Right lobe of liver (tissue), 6 donors: ENCODE results near the gene GNPDA2. TPM values are rescaled to one million over a fixed set of nuclear protein-coding genes. Genes with fewer than 3 reads are reported as not detected.
A peak's percentile ranks its signal among the peaks of the same experiment; 100 is the strongest.

ENCODE experiments used
- ATAC-seq, 4 donors: fragments of 200-7000 bp; cut with Tn5 transposase; one replicate each; pipeline ENCODE4 v1.9.1; 2020; ENCODE audit warnings: mild to moderate bottlenecking in 4 of 4, moderate library complexity in 4 of 4
- DNase-seq, 3 donors: peaks; one replicate each; pipeline ENCODE4 v3.0.0-alpha.2; 2020
- H3K27ac ChIP-seq, 3 donors: fragments of 200-600 bp; one replicate each; pipeline ENCODE4 v1.8.0; 2022
- H3K27me3 ChIP-seq, 2 donors: fragments of 200-600 bp; one replicate each; pipeline ENCODE4 v1.8.0; 2022
- H3K36me3 ChIP-seq, 4 donors: fragments of 200-600 bp; sonication (generic) in 1 of 4; one replicate each; pipeline versions ENCODE4 v1.5.1 to v1.8.0; 2017 to 2022; ENCODE audit warnings: control low read depth in 1 of 4
- H3K4me1 ChIP-seq, 4 donors: fragments of 200-600 bp; sonication (generic) in 1 of 4; one replicate each; pipeline versions ENCODE4 v1.5.1 to v1.8.0; 2017 to 2022; ENCODE audit warnings: control low read depth in 1 of 4
- H3K4me3 ChIP-seq, 3 donors: fragments of 200-600 bp; one replicate each; pipeline ENCODE4 v1.8.0; 2022
- H3K9me3 ChIP-seq, 4 donors: fragments of 200-600 bp; sonication (generic) in 1 of 4; one replicate each; pipeline versions ENCODE4 v1.5.1 to v1.8.0; 2017 to 2022; ENCODE audit warnings: control low read depth in 1 of 4
- POLR2A ChIP-seq: fragments of 450-650 bp; IDR thresholded peaks from one replicate; pipeline ENCODE4 v1.6.1; 2017; ENCODE audit warnings: antibody characterized with exemption, mild to moderate bottlenecking
- WGBS: methylation state at CpG from one replicate; pipeline ENCODE4 v1.1.6; 2018; ENCODE audit warnings: low coverage, low lambda C conversion rate; ENCODE audit not compliant: insufficient coverage; ENCODE audit errors: missing lambda C conversion rate; 5-methylcytosine and 5-hydroxymethylcytosine counted together
- intact Hi-C, 2 donors: fragments of 100-400 bp; cut with DNase I; formaldehyde crosslinking; loops; one replicate each; pipeline versions ENCODE4 v1.11.2 to v1.14.1; 2022
- total RNA-seq, 6 experiments: library from RNA; depleted of rRNA in 2 of 6; stranded (reverse); fragments of >200 nt in 2 of 6; fragmentation: NEBNext Ultra II Directional in 3 of 6; extraction: Animal tissue kit (Norgen Biotek cat#: 25700) in 3 of 6; gene quantifications; one replicate each; pipeline versions ENCODE4 v1.1.0 to v1.2.4, GENCODE V29; 2016 to 2023
- TF ChIP-seq, protein P1 (sequence below), 4 donors: fragments of 200-600 bp in 3 of 4; fragments of 450-650 bp in 1 of 4; IDR thresholded peaks; one replicate each; pipeline versions ENCODE4 v1.5.1 to v1.8.0; 2016 to 2022; ENCODE audit warnings: antibody characterized with exemption in 4 of 4, mild to moderate bottlenecking in 2 of 4
- donor health status: DM: no; HTN: yes; CAD: no.
- donor health status: DM: no; HTN: no; CAD: no.
- donor health status: DM: no; HTN: no; CAD: no.
- donor health status: DM: no; HTN: yes; CAD: no.
- donor health status: DM: no; HTN: yes; CAD: no.

Gene GNPDA2
- total RNA-seq, 6 experiments from 2014 or later, result 1.3 to 3.5 (median 2.0) TPM

GRCh38 chr4:44765116-44765515 lies 38.8 kb upstream of the GNPDA2 start:
- TF ChIP-seq POLR2A, result no peak
- TF ChIP-seq, protein P1, sequence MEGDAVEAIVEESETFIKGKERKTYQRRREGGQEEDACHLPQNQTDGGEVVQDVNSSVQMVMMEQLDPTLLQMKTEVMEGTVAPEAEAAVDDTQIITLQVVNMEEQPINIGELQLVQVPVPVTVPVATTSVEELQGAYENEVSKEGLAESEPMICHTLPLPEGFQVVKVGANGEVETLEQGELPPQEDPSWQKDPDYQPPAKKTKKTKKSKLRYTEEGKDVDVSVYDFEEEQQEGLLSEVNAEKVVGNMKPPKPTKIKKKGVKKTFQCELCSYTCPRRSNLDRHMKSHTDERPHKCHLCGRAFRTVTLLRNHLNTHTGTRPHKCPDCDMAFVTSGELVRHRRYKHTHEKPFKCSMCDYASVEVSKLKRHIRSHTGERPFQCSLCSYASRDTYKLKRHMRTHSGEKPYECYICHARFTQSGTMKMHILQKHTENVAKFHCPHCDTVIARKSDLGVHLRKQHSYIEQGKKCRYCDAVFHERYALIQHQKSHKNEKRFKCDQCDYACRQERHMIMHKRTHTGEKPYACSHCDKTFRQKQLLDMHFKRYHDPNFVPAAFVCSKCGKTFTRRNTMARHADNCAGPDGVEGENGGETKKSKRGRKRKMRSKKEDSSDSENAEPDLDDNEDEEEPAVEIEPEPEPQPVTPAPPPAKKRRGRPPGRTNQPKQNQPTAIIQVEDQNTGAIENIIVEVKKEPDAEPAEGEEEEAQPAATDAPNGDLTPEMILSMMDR (IDR thresholded peaks at IDR 0.05), result no peak
- Histone ChIP-seq H3K27me3 (no peaks in the 10 kb centered on the region), H3K36me3 (no peaks in the 10 kb centered on the region), H3K9me3 (no peaks in the 10 kb centered on the region), H3K4me1 (peaks cover 0 to 2% (median 0%) of the 10 kb centered on the region in 4 donors), H3K27ac (no peak overlapping the region), H3K4me3 (no peak overlapping the region)
- WGBS, result 51% methylated on average over 4 of the region's 4 CpGs
- no peak for DNase-seq
- intact Hi-C loops, result no loop called here
- no peak for ATAC-seq

- no peaks in the 10 kb centered on the region for H3K27me3 ChIP-seq
- no peaks in the 10 kb centered on the region for H3K9me3 ChIP-seq
- no peak for ATAC-seq
- 19% methylated on average over 2 of the region's 2 CpGs for WGBS
- no peak for DNase-seq
- no peak overlapping the region for H3K4me3 ChIP-seq
- no peaks in the 10 kb centered on the region for H3K36me3 ChIP-seq
- peaks cover 0 to 2% (median 0%) of the 10 kb centered on the region in 4 donors for H3K4me1 ChIP-seq
- no peak overlapping the region for H3K27ac ChIP-seq
- intact Hi-C loops, result no loop called here
- TF ChIP-seq POLR2A, result no peak
- TF ChIP-seq, protein P1 (IDR thresholded peaks at IDR 0.05), result no peak
Measured at GRCh38 chr4:44761306-44761705, 35.0 kb upstream of the GNPDA2 start.

GRCh38 chr4:44760142-44760898 lies 34.0 kb upstream of the GNPDA2 start:
- ATAC-seq, result peak; percentile 46 to 68 (median 56)
- no peak for DNase-seq
- intact Hi-C loops, result no loop called here
- Histone ChIP-seq H3K27ac (no peak overlapping the region), H3K4me1 (peaks cover 0 to 2% (median 0%) of the 10 kb centered on the region in 4 donors), H3K4me3 (no peak overlapping the region), H3K36me3 (no peaks in the 10 kb centered on the region), H3K9me3 (no peaks in the 10 kb centered on the region), H3K27me3 (no peaks in the 10 kb centered on the region)
- no peak for TF ChIP-seq POLR2A
- TF ChIP-seq, protein P1 (IDR thresholded peaks at IDR 0.05), result peak; percentile 41 to 54 (median 50)
- WGBS, result 27% methylated on average over 8 of the region's 8 CpGs

DNA sequence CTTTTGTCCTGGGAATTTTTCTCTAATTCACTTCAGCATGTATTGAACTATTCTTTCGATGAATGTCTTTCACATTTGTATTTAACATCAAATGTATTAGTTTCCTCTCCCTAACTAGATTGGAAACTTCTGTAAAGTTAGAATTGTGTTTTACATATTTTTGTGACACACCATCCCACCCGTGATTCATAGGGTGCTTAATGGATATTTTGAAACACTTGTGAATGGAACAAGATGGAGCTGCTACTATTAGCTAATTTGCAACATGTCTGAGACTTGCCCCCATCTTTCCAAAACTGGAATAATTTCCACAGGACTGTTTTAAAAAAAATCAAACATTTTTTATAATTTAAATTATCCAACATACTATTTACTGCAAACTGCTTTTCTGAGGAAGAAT lies 30.2 kb upstream of the GNPDA2 start:
- no peaks in the 10 kb centered on the region for H3K27me3 ChIP-seq
- WGBS, result 49% methylated on average over 2 of the region's 2 CpGs
- H3K9me3 ChIP-seq, result no peaks in the 10 kb centered on the region
- DNase-seq (no peak), ATAC-seq (no peak)
- no peak overlapping the region for H3K4me3 ChIP-seq
- no peak for TF ChIP-seq POLR2A
- TF ChIP-seq, protein P1 (IDR thresholded peaks at IDR 0.05), result no peak
- intact Hi-C loops, result no loop called here
- H3K36me3 ChIP-seq, result no peaks in the 10 kb centered on the region
- no peaks in the 10 kb centered on the region for H3K4me1 ChIP-seq
- H3K27ac ChIP-seq, result no peak overlapping the region
